Measurements from ENCODE around the gene ALK. TPM values are rescaled to one million over a fixed set of nuclear protein-coding genes. Genes with fewer than 3 reads are reported as not detected.

ALK gene
- total and polyA plus RNA-seq, 10 of the 15 experiments (the other 5 are each of a cell fraction or from before 2014, with no cell fraction given): 0.11 TPM; not detected in 9

DNA sequence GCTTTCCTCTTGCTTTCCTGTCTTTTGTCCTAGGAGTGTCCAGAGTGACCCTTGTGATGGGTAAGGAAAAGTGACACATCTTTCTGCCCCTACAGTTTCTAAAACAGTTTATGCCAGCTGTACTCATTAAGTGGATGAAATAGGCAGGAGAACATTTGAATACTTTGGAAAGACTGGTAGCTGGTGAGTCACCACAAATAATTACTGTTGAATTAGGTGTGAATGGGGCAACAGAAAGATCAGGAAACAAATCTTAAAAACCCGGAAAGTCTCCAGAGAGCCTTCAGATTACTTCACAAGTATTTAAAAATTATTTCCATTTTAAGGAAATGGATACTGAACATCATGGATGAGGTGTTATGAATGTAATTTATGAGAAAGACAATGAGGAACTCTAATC lies 527.7 kb downstream of the ALK start:
- ChIA-PET RAD21 (ENCODE audit: unreplicated experiment) (no interaction called here), POLR2A (no interaction called here), CTCF (no interaction called here), SMC1A (ENCODE audit: uncharacterized antibody, unreplicated experiment) (no interaction called here)
- ATAC-seq (no peak), FAIRE-seq (no peak), DNase-seq (ENCODE audit: low read depth, low spot score) (no peak)
- WGBS (ENCODE audit: insufficient coverage, insufficient replicate concordance, low lambda C conversion rate, missing lambda C conversion rate): 0% methylated on average over 1 of the region's 1 CpG
- intact Hi-C loops (cut with micrococcal nuclease; ENCODE audit: unreplicated experiment): no loop called here
- Histone ChIP-seq H3K27ac (ENCODE audit: control insufficient read depth, insufficient read depth) (no peak overlapping the region), H3K79me2 (ENCODE audit: control insufficient read depth, insufficient read depth, low read length) (no peaks in the 10 kb centered on the region), H2AFZ (ENCODE audit: control insufficient read depth, low read depth, low read length) (no peak overlapping the region), H3K36me3 (ENCODE audit: control insufficient read depth in 2 of 2, insufficient read depth in 2 of 2, low read length in 1 of 2) (no peaks in the 10 kb centered on the region), H3K4me3 (no peak overlapping the region), H3K4me2 (ENCODE audit: control insufficient read depth, insufficient read depth) (no peak overlapping the region), H3K9ac (ENCODE audit: control insufficient read depth, insufficient read depth, low read length) (no peak overlapping the region), H4K20me1 (ENCODE audit: control insufficient read depth, insufficient read depth) (no peaks in the 10 kb centered on the region), H3K9me3 (replicated peaks; ENCODE audit: control insufficient read depth, insufficient read depth, low read length) (no peaks in the 10 kb centered on the region), H3K4me1 (ENCODE audit: control insufficient read depth, insufficient read depth, low read length) (no peaks in the 10 kb centered on the region), H3K27me3 (replicated peaks in 1 of 2; ENCODE audit: control insufficient read depth in 2 of 2, insufficient read depth in 2 of 2, low read length in 1 of 2) (no peaks in the 10 kb centered on the region)
- TF ChIP-seq MEF2A (IDR thresholded peaks at IDR 0.05; ENCODE audit: insufficient read depth, low read depth, low read length) (no peak), SMAD5 (IDR thresholded peaks at IDR 0.05; ENCODE audit: low read depth) (no peak), PAX8 (IDR thresholded peaks at IDR 0.05) (no peak), BACH1 (IDR thresholded peaks at IDR 0.05; ENCODE audit: borderline replicate concordance) (no peak), SUPT20H (IDR thresholded peaks at IDR 0.05; ENCODE audit: borderline replicate concordance, control insufficient read depth, low read depth, low read length) (no peak), CBX5 (IDR thresholded peaks at IDR 0.05; ENCODE audit: low read depth) (no peak), CHD1 (IDR thresholded peaks at IDR 0.05; ENCODE audit: low read depth, low read length) (no peak)
- in situ Hi-C loops (cut with MboI): no loop called here
- no TSS peak for BruUV-seq (replicated peaks)

DNA sequence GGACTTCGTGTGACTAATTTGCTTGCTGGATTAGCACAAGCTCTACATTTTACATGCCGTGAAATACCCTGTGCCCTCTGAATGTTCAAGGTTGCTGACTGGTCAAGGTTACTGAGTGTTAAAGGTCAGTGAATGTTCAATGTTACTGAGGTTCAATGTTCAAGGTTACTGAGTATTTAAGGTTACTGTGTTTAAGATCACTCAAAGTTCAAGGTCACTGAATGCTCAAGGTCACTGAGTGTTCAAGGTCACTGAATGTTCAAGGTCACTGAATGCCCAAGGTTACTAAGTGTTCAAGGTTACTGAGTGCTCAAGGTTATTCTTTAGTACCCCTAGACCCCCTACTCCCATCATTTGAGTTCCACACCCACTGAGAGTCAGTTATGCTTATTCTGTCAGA lies 528.6 kb downstream of the ALK start:
- no peak overlapping the region for H3K27ac ChIP-seq (ENCODE audit: control insufficient read depth, insufficient read depth)
- no peaks in the 10 kb centered on the region for H4K20me1 ChIP-seq (ENCODE audit: control insufficient read depth, insufficient read depth)
- no peaks in the 10 kb centered on the region for H3K4me1 ChIP-seq (ENCODE audit: control insufficient read depth, insufficient read depth, low read length)
- no peak overlapping the region for H3K9ac ChIP-seq (ENCODE audit: control insufficient read depth, insufficient read depth, low read length)
- ATAC-seq: no peak
- in situ Hi-C loops (cut with MboI) (no loop called here), intact Hi-C loops (cut with micrococcal nuclease; ENCODE audit: unreplicated experiment) (no loop called here)
- DNase-seq (ENCODE audit: low read depth, low spot score): no peak
- ChIA-PET CTCF (no interaction called here), POLR2A (no interaction called here), RAD21 (ENCODE audit: unreplicated experiment) (no interaction called here), SMC1A (ENCODE audit: uncharacterized antibody, unreplicated experiment) (no interaction called here)
- TF ChIP-seq RCOR1 (conservative IDR thresholded peaks at IDR 0.05; ENCODE audit: low read depth, low read length) (no peak), BRCA1 (IDR thresholded peaks at IDR 0.05; ENCODE audit: low read depth, low read length) (no peak), BMI1 (IDR thresholded peaks at IDR 0.05; ENCODE audit: borderline replicate concordance) (no peak), CBX5 (IDR thresholded peaks at IDR 0.05; ENCODE audit: low read depth) (no peak), NFYA (IDR thresholded peaks at IDR 0.05; ENCODE audit: borderline replicate concordance, low read depth, low read length) (no peak), JUNB (IDR thresholded peaks at IDR 0.05) (no peak)
- TF ChIP-seq, protein P1, sequence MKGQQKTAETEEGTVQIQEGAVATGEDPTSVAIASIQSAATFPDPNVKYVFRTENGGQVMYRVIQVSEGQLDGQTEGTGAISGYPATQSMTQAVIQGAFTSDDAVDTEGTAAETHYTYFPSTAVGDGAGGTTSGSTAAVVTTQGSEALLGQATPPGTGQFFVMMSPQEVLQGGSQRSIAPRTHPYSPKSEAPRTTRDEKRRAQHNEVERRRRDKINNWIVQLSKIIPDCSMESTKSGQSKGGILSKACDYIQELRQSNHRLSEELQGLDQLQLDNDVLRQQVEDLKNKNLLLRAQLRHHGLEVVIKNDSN (IDR thresholded peaks at IDR 0.05; ENCODE audit: borderline replicate concordance, extremely low read length, insufficient read depth, low read depth, low read length): no peak
- TF ChIP-seq, protein P2, sequence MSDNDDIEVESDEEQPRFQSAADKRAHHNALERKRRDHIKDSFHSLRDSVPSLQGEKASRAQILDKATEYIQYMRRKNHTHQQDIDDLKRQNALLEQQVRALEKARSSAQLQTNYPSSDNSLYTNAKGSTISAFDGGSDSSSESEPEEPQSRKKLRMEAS (IDR thresholded peaks at IDR 0.05; ENCODE audit: low read depth, low read length): no peak
- TF ChIP-seq, protein P3, sequence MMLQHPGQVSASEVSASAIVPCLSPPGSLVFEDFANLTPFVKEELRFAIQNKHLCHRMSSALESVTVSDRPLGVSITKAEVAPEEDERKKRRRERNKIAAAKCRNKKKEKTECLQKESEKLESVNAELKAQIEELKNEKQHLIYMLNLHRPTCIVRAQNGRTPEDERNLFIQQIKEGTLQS (IDR thresholded peaks at IDR 0.05; ENCODE audit: borderline replicate concordance, extremely low read depth, low read depth, low read length): no peak
- TF ChIP-seq, protein P4, sequence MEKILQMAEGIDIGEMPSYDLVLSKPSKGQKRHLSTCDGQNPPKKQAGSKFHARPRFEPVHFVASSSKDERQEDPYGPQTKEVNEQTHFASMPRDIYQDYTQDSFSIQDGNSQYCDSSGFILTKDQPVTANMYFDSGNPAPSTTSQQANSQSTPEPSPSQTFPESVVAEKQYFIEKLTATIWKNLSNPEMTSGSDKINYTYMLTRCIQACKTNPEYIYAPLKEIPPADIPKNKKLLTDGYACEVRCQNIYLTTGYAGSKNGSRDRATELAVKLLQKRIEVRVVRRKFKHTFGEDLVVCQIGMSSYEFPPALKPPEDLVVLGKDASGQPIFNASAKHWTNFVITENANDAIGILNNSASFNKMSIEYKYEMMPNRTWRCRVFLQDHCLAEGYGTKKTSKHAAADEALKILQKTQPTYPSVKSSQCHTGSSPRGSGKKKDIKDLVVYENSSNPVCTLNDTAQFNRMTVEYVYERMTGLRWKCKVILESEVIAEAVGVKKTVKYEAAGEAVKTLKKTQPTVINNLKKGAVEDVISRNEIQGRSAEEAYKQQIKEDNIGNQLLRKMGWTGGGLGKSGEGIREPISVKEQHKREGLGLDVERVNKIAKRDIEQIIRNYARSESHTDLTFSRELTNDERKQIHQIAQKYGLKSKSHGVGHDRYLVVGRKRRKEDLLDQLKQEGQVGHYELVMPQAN (conservative IDR thresholded peaks at IDR 0.05): no peak
- H2AFZ ChIP-seq (ENCODE audit: control insufficient read depth, low read depth, low read length): no peak overlapping the region
- H3K9me3 ChIP-seq (replicated peaks; ENCODE audit: control insufficient read depth, insufficient read depth, low read length): no peaks in the 10 kb centered on the region
- WGBS (ENCODE audit: insufficient coverage, insufficient replicate concordance, low lambda C conversion rate, missing lambda C conversion rate): 20% methylated on average over 2 of the region's 2 CpGs
- peaks cover 1 to 3% of the 10 kb centered on the region in 2 experiments; a peak in 2 of 4 replicates for H3K27me3 ChIP-seq (replicated peaks in 1 of 2; ENCODE audit: control insufficient read depth in 2 of 2, insufficient read depth in 2 of 2, low read length in 1 of 2)
- no peak overlapping the region for H3K4me3 ChIP-seq
- BruUV-seq (replicated peaks): no TSS peak
- H3K36me3 ChIP-seq (ENCODE audit: control insufficient read depth in 2 of 2, insufficient read depth in 2 of 2, low read length in 1 of 2): no peaks in the 10 kb centered on the region
- H3K4me2 ChIP-seq (ENCODE audit: control insufficient read depth, insufficient read depth): no peak overlapping the region
- no peaks in the 10 kb centered on the region for H3K79me2 ChIP-seq (ENCODE audit: control insufficient read depth, insufficient read depth, low read length)
- no peak for FAIRE-seq

All from GM12878 (cell line).